Astrocyte (in vitro differentiated cells and primary cell): ENCODE measurements around the gene CRYAB. TPM values are rescaled to one million over a fixed set of nuclear protein-coding genes. Genes with fewer than 3 reads are reported as not detected.
A peak's percentile ranks its signal among the peaks of the same experiment; 100 is the strongest.

Experiments used
- DNase-seq: peaks from one replicate; pipeline ENCODE4 v3.0.0-alpha.2; 2010; ENCODE audit warnings: low read depth
- FAIRE-seq: peaks from 2 replicates; lab custom pipeline; 2011; peaks lifted over from hg19 to GRCh38; lab: Jason Lieb, UNC
- H2AFZ ChIP-seq: 2 replicates; pipeline ENCODE4 v1.6.0; 2012; ENCODE audit warnings: low read depth, low read length, inconsistent platforms
- H3K27ac ChIP-seq: 2 replicates; pipeline ENCODE4 v1.5.1; 2011; ENCODE audit warnings: low read depth, low read length, inconsistent platforms
- H3K27me3 ChIP-seq: 2 replicates; pipeline ENCODE4 v1.6.0; 2011; ENCODE audit warnings: low read length, inconsistent platforms; ENCODE audit not compliant: insufficient read depth
- H3K36me3 ChIP-seq: 2 replicates; pipeline ENCODE4 v1.5.1; 2011; ENCODE audit warnings: low read length, inconsistent platforms; ENCODE audit not compliant: insufficient read depth
- H3K4me1 ChIP-seq: 2 replicates; pipeline ENCODE4 v1.5.1; 2011; ENCODE audit warnings: low read length, inconsistent platforms; ENCODE audit not compliant: insufficient read depth
- H3K4me2 ChIP-seq: 2 replicates; pipeline ENCODE4 v1.6.0; 2012; ENCODE audit warnings: low read length, inconsistent platforms
- H3K4me3 ChIP-seq: 2 replicates; pipeline ENCODE4 v1.5.1; 2011; ENCODE audit warnings: low read depth, mild to moderate bottlenecking, low read length, inconsistent platforms; ENCODE audit not compliant: insufficient read depth
- H3K79me2 ChIP-seq: 2 replicates; pipeline ENCODE4 v1.6.0; 2012; ENCODE audit warnings: mild to moderate bottlenecking, low read length, inconsistent platforms; ENCODE audit not compliant: insufficient read depth
- H3K9ac ChIP-seq: 2 replicates; pipeline ENCODE4 v1.6.0; 2012; ENCODE audit warnings: mild to moderate bottlenecking, low read length, inconsistent platforms
- H3K9me3 ChIP-seq: 2 replicates; pipeline ENCODE4 v1.5.1; 2012; ENCODE audit warnings: low read depth, mild to moderate bottlenecking, low read length, inconsistent platforms; ENCODE audit not compliant: insufficient read depth
- H4K20me1 ChIP-seq: 2 replicates; pipeline ENCODE4 v1.6.0; 2012; ENCODE audit warnings: low read length, inconsistent platforms; ENCODE audit not compliant: insufficient read depth
- H3K27ac Mint-ChIP-seq: one replicate; pipeline ENCODE4 v1.8.0; 2021; ENCODE audit warnings: mild to moderate bottlenecking, mixed read lengths; ENCODE audit not compliant: unreplicated experiment
- H3K27me3 Mint-ChIP-seq: one replicate; pipeline ENCODE4 v1.8.0; 2021; ENCODE audit warnings: low read depth, mixed read lengths; ENCODE audit not compliant: unreplicated experiment
- H3K36me3 Mint-ChIP-seq: one replicate; pipeline ENCODE4 v1.8.0; 2021; ENCODE audit warnings: low read depth, mixed read lengths; ENCODE audit not compliant: unreplicated experiment
- H3K4me1 Mint-ChIP-seq: one replicate; pipeline ENCODE4 v1.8.0; 2021; ENCODE audit warnings: low read depth, mixed read lengths; ENCODE audit not compliant: unreplicated experiment
- H3K4me3 Mint-ChIP-seq: one replicate; pipeline ENCODE4 v1.8.0; 2021; ENCODE audit warnings: mild to moderate bottlenecking, moderate library complexity, mixed read lengths; ENCODE audit not compliant: unreplicated experiment
- H3K9me3 Mint-ChIP-seq: one replicate; pipeline ENCODE4 v1.8.0; 2021; ENCODE audit warnings: mild to moderate bottlenecking, mixed read lengths; ENCODE audit not compliant: unreplicated experiment
- EZH2 ChIP-seq: IDR thresholded peaks from 2 replicates; pipeline ENCODE4 v1.6.1; 2012; ENCODE audit warnings: mild to moderate bottlenecking, low read length, inconsistent platforms; ENCODE audit not compliant: insufficient read depth
- total RNA-seq: library from RNA; stranded (reverse); gene quantifications from 2 replicates; pipeline ENCODE4 v1.2.1, GENCODE V29; 2021
- TF ChIP-seq, protein P1 (sequence below): IDR thresholded peaks from 2 replicates; pipeline ENCODE4 v1.5.1; 2011; ENCODE audit warnings: low read depth, mild to moderate bottlenecking, inconsistent platforms, low read length, moderate library complexity; ENCODE audit not compliant: insufficient read depth

CRYAB gene
- total RNA-seq, 1 donor from 2014 or later = 5.7 TPM

DNA sequence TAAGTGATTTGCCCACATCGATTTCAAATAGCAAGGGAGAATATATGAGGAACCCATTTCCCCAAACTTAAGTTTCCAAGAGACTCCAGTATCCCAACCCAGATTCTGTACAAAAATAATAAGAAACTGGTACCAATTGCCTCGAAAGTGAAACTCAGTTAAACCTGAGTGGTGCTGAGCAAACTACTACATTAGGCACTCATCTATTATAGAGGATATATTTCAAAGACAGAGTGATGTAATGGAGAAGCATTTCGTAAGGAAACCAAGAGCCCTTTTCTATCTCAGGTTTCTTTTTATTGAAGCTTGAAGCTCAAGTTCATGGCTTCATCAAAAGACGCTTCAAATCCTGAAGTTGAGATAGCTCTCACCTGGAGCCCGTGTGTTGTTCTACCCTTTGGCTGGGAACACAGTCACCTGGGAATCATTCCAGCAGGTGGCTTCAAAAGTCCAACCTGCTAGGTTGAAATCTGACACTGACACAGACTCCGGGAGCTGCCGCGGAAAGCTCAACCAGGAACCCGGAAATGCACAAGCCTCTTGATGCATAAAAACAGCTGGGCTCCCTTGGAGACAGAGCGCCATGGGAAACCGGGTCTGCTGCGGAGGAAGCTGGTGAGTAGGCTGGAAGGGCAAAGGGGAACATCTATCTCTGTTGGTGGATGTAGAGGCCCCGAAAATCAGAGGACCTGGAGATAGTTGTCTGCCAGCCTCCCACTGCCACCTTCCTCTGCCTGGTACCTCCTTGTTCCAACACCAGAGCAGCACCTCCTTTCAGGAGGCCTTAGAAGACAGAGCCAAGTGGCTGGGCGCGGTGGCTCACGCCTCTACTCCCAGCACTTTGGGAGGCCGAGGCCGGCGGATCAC is 7.1 kb upstream of the CRYAB start, which contains the start of gene C11orf52:
C11orf52 (plus strand) TSS at position 524 of the 867 bp plus-strand sequence; CDS start at position 584, 60 bp downstream.
- H3K9me3 Mint-ChIP-seq = no peaks in the 10 kb centered on the region
- no peaks in the 10 kb centered on the region for H3K9me3 ChIP-seq
- no peaks in the 10 kb centered on the region for H3K27me3 ChIP-seq
- TF ChIP-seq EZH2 = no peak
- TF ChIP-seq, protein P1, sequence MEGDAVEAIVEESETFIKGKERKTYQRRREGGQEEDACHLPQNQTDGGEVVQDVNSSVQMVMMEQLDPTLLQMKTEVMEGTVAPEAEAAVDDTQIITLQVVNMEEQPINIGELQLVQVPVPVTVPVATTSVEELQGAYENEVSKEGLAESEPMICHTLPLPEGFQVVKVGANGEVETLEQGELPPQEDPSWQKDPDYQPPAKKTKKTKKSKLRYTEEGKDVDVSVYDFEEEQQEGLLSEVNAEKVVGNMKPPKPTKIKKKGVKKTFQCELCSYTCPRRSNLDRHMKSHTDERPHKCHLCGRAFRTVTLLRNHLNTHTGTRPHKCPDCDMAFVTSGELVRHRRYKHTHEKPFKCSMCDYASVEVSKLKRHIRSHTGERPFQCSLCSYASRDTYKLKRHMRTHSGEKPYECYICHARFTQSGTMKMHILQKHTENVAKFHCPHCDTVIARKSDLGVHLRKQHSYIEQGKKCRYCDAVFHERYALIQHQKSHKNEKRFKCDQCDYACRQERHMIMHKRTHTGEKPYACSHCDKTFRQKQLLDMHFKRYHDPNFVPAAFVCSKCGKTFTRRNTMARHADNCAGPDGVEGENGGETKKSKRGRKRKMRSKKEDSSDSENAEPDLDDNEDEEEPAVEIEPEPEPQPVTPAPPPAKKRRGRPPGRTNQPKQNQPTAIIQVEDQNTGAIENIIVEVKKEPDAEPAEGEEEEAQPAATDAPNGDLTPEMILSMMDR = no peak
- no peaks in the 10 kb centered on the region for H3K36me3 Mint-ChIP-seq
- no peaks in the 10 kb centered on the region for H3K36me3 ChIP-seq
- H3K27me3 Mint-ChIP-seq = peaks cover 8% of the 10 kb centered on the region
- no peak for FAIRE-seq
- H3K4me3 ChIP-seq = no peak within 1 kb of the TSS
- no peak for DNase-seq
- H2AFZ ChIP-seq = peak within 1 kb of the TSS; percentile 69
- no peak within 1 kb of the TSS for H3K27ac Mint-ChIP-seq
- H3K4me3 Mint-ChIP-seq = no peak within 1 kb of the TSS
- H4K20me1 ChIP-seq = no peaks in the 10 kb centered on the region
- H3K4me1 Mint-ChIP-seq = peaks cover 4% of the 10 kb centered on the region
- peaks cover 18% of the 10 kb centered on the region for H3K4me1 ChIP-seq
- no peaks in the 10 kb centered on the region for H3K79me2 ChIP-seq
- H3K4me2 ChIP-seq = peak within 1 kb of the TSS; percentile 67
- no peak within 1 kb of the TSS for H3K27ac ChIP-seq
- no peak within 1 kb of the TSS for H3K9ac ChIP-seq

GRCh38 chr11:111917788-111918187 is 6.2 kb upstream of the CRYAB start:
- Histone ChIP-seq H4K20me1 (no peaks in the 10 kb centered on the region), H3K9ac (no peak overlapping the region), H3K4me1 (peaks cover 11% of the 10 kb centered on the region), H3K4me3 (no peak overlapping the region), H3K36me3 (no peaks in the 10 kb centered on the region), H3K9me3 (no peaks in the 10 kb centered on the region), H3K4me2 (no peak overlapping the region), H2AFZ (no peak overlapping the region), H3K27ac (no peak overlapping the region), H3K27me3 (no peaks in the 10 kb centered on the region), H3K79me2 (no peaks in the 10 kb centered on the region)
- H3K9me3 Mint-ChIP-seq = no peaks in the 10 kb centered on the region
- DNase-seq (no peak), FAIRE-seq (no peak)
- H3K4me3 Mint-ChIP-seq = no peak overlapping the region
- TF ChIP-seq, protein P1 = no peak
- TF ChIP-seq EZH2 = no peak
- no peaks in the 10 kb centered on the region for H3K36me3 Mint-ChIP-seq
- peaks cover 8% of the 10 kb centered on the region for H3K27me3 Mint-ChIP-seq
- no peaks in the 10 kb centered on the region for H3K4me1 Mint-ChIP-seq
- no peak overlapping the region for H3K27ac Mint-ChIP-seq

DNA sequence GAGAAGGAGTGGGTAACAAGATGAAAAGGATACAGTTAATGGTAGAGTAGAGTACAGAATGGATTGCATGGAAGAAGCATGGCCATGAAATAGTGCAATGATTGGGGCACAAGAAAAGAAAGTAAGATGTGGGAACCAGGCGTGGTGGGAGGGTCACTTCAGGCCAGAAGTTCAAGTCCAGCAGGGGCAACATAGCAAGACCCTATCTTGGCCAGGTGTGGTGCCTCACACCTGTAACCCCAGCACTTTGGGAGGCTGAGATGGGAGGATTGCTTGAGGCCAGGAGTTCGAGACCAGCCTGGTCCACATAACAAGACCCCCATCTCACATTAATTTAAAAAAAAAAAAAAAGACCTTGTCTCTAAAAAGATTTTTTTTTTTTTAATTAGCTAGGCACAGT is 5.7 kb upstream of the CRYAB start:
- no peak overlapping the region for H3K4me3 ChIP-seq
- H3K36me3 ChIP-seq = no peaks in the 10 kb centered on the region
- H4K20me1 ChIP-seq = no peaks in the 10 kb centered on the region
- TF ChIP-seq, protein P1 = no peak
- TF ChIP-seq EZH2 = no peak
- H3K9ac ChIP-seq = no peak overlapping the region
- Mint-ChIP-seq H3K9me3 (no peaks in the 10 kb centered on the region), H3K36me3 (no peaks in the 10 kb centered on the region), H3K4me1 (no peaks in the 10 kb centered on the region), H3K27me3 (peaks cover 8% of the 10 kb centered on the region), H3K27ac (no peak overlapping the region), H3K4me3 (no peak overlapping the region)
- no peak overlapping the region for H3K4me2 ChIP-seq
- H2AFZ ChIP-seq = no peak overlapping the region
- no peak overlapping the region for H3K27ac ChIP-seq
- no peaks in the 10 kb centered on the region for H3K79me2 ChIP-seq
- FAIRE-seq (no peak), DNase-seq (no peak)
- H3K27me3 ChIP-seq = no peaks in the 10 kb centered on the region
- H3K4me1 ChIP-seq = peaks cover 14% of the 10 kb centered on the region
- H3K9me3 ChIP-seq = no peaks in the 10 kb centered on the region
